Stimulated activated CD4-positive, alpha-beta T cell treated with anti-CD3 and anti-CD28 coated beads, Interleukin-12 subunit alpha, Interleukin-12 subunit beta, amount 100 ng/mL, for 4 hours (primary cell): ENCODE data around the gene TNFSF15.

Experiments used
- DNase-seq: peaks from one replicate; pipeline ENCODE4 v3.0.0-alpha.2; 2020

TNFSF15 gene

GRCh38 chr9:114805670-114806525 is at the start of gene TNFSF15:
TNFSF15 (minus strand) TSS chr9:114806039; CDS start chr9:114806012, 27 bp downstream.
- DNase-seq: no peak

DNA sequence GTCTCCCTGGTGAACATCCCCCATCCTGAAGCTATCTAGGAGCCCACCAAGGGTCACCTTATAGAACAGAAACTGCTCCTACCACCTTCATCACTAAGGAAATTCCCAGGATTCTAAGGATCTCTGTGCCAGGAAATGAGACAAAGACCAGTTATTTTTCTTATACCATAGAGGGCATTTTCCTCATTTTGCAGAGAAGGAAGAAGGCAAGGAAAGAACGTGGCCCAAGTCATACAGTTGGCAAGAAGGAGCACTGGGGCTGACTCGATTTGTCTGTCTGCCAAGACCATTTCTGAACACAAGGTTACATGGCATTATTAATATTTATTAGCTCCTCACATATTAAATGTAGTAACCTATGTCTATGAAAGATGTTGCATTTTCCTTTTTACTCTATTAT is 49.6 kb upstream of the TNFSF15 start:
- no peak for DNase-seq

DNA sequence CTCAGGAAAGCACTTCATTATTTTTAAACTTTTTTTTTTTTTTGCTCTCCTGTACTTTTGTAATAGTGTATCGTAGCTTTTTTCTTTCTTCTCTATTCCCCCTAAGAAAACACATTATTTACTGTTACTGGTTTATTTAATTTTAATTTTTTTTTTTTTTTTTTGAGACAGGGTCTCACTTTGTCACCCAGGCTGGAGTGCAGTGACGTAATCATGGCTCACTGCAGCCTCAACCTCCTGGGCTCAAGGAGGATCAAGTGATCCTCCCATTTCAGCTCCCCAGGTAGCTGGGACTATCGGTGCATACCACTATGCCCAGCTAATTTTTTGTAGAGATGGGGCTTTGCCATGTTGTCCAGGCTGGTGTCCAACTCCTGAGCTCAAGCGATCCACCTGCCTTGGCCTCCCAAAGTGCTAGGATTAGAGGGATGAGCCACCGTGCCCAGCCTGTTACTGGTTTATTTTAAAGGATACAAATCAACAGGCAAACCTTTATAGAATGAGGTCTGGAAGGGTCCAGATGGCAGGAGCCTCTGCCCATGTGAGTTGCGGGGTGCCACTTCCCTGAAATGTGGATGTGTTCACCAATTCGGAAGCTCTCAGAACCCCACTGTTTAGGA is 49.0 kb upstream of the TNFSF15 start:
- DNase-seq: no peak

- no peak for DNase-seq
Observed at GRCh38 chr9:114853071-114853855, 47.4 kb upstream of the TNFSF15 start.

DNA sequence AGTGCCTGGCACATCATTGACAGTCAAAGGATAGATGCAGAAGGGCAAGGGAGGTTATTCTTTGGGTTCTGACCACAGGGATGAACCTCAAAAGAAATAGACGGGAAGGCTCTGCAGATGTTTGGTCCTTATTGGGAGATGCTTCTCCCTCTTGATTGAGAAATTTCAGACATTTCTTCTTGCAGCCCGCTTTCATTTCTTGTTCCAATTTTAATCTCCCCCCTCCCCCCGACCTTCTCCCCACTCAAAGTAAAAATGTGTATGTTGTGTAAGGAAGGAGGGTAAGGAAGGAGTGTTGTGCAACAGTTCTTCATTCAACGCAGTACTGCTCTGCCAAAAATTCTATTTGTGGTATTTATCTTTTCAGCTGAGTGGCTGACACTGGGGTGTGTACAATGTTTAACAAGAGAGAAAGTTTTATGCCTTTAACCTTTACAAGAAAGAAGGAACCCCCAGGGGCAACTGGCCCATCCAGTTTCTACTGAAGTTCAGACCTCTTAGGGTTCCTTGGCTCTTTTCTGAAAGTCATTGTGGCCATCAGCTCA is 46.3 kb upstream of the TNFSF15 start:
- no peak for DNase-seq

DNA sequence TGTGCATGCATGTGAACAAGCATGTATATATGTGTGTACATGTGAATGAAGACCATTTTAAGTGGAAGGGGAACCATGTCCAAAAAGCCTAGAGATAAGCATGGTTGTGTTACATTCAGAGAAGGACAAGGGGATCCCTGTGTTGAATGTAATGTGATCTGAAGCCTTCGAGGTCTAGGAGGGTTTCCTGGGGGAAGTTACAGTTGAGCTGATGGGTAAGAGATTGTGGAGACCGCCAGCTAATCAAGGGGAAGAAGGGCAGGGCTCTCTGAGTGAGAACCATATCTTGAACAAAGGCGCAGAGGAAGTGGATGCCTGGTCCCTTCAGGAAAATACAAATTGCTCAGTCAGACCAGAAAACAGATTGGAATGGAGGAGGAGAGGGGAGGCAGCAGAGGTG is 45.5 kb upstream of the TNFSF15 start:
- no peak for DNase-seq

- no peak for DNase-seq
Observed at GRCh38 chr9:114850871-114851270, 45.0 kb upstream of the TNFSF15 start.

DNA sequence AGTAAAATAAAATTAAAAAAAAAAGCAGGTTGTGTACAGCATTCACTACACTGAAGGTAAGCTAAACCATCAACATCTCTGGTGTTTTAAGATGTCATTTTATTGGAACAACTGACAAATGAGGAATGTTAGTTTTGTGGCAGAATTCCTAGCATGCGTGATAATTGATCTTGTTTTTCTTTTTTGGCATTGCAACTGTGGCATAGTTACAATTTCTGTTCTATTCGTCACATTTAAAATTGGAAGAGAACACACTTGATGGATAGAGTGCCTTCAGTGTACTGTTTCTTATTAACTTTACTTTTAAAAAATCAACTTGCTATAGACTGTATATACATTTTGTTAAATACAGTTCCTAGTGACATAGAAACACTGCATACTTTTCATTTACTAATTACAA is 43.6 kb upstream of the TNFSF15 start:
- no peak for DNase-seq

DNA sequence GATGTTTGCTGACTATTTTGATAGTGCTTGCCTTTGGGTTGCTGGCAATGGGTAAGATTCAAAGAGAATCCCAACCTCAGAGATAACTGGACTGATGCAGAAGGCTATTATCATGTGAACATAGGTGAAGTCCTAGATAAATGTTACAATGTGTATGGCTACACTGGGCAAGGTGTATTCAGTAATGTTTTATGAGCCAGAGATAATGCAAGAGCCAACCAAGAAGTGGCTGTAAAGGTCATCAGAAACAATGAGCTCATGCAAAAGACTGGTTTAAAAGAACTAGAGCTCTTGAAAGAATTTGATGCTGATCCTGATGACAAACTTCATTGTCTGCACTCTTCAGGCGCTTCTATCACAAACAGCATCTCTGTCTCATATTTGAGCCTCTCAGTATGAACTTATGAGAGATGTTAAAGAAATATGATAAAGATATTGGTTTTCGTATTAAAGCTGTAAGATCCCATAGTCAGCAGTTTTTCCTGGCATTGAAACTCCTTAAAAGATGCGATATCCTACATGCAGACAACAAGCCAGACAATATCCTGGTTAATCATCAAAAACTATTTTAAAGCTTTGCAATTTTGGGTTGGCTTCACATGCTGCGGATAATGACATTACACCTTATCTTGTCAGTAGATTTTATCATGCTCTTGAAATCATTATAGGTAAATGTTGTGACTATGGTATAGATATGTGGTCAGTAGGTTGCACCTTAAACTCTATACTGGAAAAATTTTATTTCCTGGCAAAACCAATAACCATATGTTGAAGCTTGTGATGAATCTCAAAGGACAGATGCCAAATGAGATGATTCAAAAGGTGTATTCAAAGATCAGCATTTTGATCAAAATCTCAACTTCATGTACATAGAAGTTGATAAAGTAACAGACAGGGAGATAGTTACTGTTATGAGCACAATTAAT is 41.9 kb upstream of the TNFSF15 start:
- DNase-seq: no peak

GRCh38 chr9:114845373-114845772 is 39.5 kb upstream of the TNFSF15 start:
- DNase-seq: no peak

- no peak for DNase-seq
Observed at GRCh38 chr9:114844766-114845165, 38.9 kb upstream of the TNFSF15 start.

GRCh38 chr9:114837923-114838322 is 32.1 kb upstream of the TNFSF15 start:
- DNase-seq: no peak

DNA sequence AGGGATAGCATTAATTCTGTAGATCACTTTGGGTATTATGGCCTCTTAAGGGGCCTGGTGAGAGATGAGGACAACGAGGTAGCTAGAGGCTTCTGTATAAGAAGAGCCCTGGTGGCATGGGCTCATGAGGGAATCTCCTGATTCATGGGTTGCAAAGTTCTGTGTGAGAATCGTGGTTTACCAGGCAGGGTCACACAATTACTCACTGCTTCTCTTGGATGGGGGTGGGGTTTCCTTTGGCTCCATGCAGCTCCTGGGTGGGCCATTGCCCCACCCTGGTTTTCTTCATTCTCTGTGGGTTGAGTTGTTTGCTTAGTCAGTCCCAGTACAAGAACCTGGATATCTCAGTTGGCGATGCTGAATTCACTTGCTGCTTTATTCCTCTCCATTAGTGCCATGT is 30.9 kb upstream of the TNFSF15 start:
- DNase-seq: no peak

DNA sequence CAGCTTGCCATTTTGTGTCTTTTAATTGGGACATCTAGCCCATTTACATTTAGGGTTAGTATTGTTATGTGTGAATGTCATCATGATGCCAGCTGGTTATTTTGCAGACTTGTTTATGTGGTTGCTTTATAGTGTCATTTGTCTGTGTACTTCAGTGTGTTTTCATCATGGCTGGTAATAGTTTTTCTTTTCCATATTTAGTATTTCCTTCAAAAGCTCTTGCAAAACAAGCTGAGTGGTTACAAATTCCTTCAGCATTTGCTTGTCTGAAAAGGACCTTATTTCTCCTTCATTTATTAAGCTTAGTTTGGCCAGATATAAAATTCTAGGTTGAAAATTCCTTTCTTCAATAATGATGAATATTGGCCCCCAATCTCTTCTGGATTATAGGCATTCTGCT is 28.5 kb upstream of the TNFSF15 start:
- DNase-seq: no peak

DNA sequence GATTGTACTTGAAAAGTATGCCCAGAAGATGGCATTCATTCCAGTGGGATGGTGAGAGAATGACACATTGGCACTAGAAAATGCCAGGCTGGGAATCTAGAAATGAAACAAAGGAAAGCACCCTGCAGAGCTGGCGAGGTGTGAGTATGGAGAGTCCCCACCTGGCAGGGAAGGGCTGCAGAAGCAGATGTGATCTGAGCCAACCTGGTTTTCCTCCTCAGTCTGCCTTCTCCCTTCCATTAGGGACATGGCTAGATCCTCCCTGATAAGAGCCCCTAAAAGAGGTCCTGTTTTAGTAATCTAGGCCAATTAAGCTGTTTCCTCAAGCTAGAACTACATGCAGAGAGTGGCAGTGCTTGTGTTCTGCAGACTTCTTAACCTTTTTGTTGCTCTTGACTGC is 24.7 kb upstream of the TNFSF15 start:
- no peak for DNase-seq

DNA sequence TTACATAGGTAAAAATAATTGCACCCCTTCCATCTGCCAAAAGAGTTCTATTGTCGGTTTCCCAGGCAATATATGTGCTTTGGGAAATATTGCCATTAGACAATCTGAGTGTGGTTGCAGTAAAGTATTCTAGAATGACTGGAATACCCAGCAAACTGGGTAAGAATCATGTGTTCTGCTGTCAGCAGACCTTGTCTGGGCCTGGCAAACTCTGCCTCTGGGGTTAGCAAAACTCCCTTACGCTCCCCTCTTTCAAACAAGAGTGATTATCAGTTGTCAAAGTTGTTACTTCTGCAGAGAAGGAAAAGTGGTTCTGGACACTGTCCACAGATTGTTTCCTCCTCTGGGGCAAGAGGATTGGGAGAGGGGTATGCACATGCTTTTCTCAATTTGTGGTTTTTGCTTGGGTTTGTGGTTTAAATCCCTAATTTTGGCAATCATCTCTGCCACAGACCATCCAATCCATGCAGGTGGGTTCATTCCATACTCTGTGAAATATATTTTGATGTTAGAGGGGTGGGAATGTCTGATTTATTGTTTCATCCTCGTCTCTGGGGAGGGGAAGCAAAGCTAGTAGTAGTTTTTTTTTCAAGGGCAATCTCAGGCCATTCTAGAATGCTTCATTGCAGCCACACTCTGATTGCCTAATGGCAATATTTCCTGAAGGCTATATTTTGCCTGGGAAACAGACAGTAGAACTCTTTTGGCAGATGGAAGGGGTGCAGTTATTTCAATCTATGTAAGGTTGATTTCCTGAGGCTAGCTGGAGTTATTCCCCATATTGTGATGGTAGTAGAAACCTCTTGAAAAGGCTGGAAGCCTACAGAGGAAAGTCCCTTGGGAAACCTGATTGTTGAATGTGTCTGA is 24.0 kb upstream of the TNFSF15 start:
- no peak for DNase-seq

GRCh38 chr9:114828303-114828650 is 22.4 kb upstream of the TNFSF15 start:
- DNase-seq: no peak

- no peak for DNase-seq
Observed at GRCh38 chr9:114827641-114828302, 21.9 kb upstream of the TNFSF15 start.

DNA sequence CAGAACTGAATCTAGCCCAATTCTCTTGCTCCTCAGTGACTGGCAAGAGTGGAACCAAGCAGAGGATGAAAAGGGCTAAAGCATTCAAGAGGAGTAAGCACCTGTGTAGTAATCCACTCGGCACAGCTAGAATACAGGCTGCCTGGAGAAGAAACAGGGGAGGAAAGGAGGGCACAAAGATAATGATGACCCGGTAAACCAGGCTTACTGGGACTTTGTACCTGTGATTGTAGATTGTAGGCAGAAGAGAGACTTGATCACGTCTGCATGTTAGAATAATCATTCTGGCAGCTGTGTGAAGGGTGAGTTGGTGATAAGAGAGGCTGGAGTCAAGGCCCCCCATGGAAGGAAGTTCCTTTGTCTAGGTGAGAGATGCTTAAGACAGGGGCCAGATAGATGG is 20.6 kb upstream of the TNFSF15 start:
- DNase-seq: no peak

GRCh38 chr9:114825126-114825795 is 19.4 kb upstream of the TNFSF15 start:
- DNase-seq: no peak
